Gastrocnemius medialis (tissue), 4 donors: Measurements from ENCODE around the gene GDAP2. TPM values are rescaled to one million over a fixed set of nuclear protein-coding genes. Genes with fewer than 3 reads are reported as not detected.

Experiments used
- ATAC-seq, 2 donors: fragments of 150-250 bp; one replicate each; pipeline ENCODE4 v1.9.1; 2016
- DNase-seq, 2 donors: peaks; one replicate each; pipeline ENCODE4 v3.0.0-alpha.2; 2019
- H3K27ac ChIP-seq, 4 donors: fragments of 200-600 bp; sonication (generic); 1 replicate in 1 of 4; 2 replicates in 3 of 4; pipeline ENCODE4 v1.5.1; 2016 to 2018; ENCODE audit warnings: mild to moderate bottlenecking in 2 of 4, moderate library complexity in 1 of 4
- H3K27me3 ChIP-seq, 3 donors: fragments of 200-600 bp; sonication (generic) in 2 of 3; 1 replicate in 1 of 3; 2 replicates in 2 of 3; pipeline versions ENCODE4 v1.5.1 to v1.6.0; 2016 to 2019; ENCODE audit warnings: mild to moderate bottlenecking in 1 of 3, moderate library complexity in 1 of 3
- H3K36me3 ChIP-seq, 2 donors: fragments of 200-600 bp; sonication (generic) in 1 of 2; one replicate each; pipeline ENCODE4 v1.5.1; 2017 to 2018
- H3K4me1 ChIP-seq, 2 donors: fragments of 200-600 bp; sonication (generic) in 1 of 2; one replicate each; pipeline ENCODE4 v1.5.1; 2016 to 2017; ENCODE audit warnings: mild to moderate bottlenecking in 2 of 2
- H3K4me3 ChIP-seq, 4 donors: fragments of 200-600 bp; sonication (generic) in 3 of 4; 1 replicate in 1 of 4; 2 replicates in 3 of 4; pipeline ENCODE4 v1.5.1; 2016 to 2019; ENCODE audit warnings: mild to moderate bottlenecking in 2 of 4
- H3K9me3 ChIP-seq, 3 donors: fragments of 200-600 bp; sonication (generic) in 2 of 3; 1 replicate in 1 of 3; 2 replicates in 2 of 3; pipeline ENCODE4 v1.5.1; 2016 to 2019
- POLR2A ChIP-seq, 2 donors: fragments of 450-650 bp; IDR thresholded peaks; one replicate each; pipeline ENCODE4 v1.6.1; 2017; ENCODE audit warnings: antibody characterized with exemption in 2 of 2, mild to moderate bottlenecking in 2 of 2, moderate library complexity in 2 of 2
- in situ Hi-C, 4 donors: fragments of 200-750 bp; cut with MboI; loops; one replicate each; pipeline versions ENCODE4 v1.15.0 to v1.8.0; 2017; ENCODE audit warnings: low sequenced_read_pairs in 4 of 4
- intact Hi-C: fragments of 100-400 bp; cut with DNase I; formaldehyde crosslinking; loops from one replicate; pipeline ENCODE4 v1.15.1; 2023; ENCODE audit warnings: low total_unique reads
- total RNA-seq, 4 donors: library from RNA; depleted of rRNA; stranded (reverse); fragments of >200 nt; gene quantifications; one replicate each; pipeline versions ENCODE4 v1.1.0 to v1.2.3, GENCODE V29; 2016
- TF ChIP-seq, protein P1 (sequence below), 5 experiments: fragments of 450-650 bp in 3 of 5; fragments of 200-600 bp in 2 of 5; sonication (generic) in 2 of 5; IDR thresholded peaks in 4 of 5; conservative IDR thresholded peaks in 1 of 5; 1 replicate in 4 of 5; 2 replicates in 1 of 5; pipeline ENCODE4 v1.5.1; 2016 to 2019; ENCODE audit warnings: antibody characterized with exemption in 5 of 5, mild to moderate bottlenecking in 3 of 5, moderate library complexity in 3 of 5

The GDAP2 gene
- total RNA-seq, 4 donors from 2014 or later: 7.2 to 18.7 (median 8.6) TPM

DNA sequence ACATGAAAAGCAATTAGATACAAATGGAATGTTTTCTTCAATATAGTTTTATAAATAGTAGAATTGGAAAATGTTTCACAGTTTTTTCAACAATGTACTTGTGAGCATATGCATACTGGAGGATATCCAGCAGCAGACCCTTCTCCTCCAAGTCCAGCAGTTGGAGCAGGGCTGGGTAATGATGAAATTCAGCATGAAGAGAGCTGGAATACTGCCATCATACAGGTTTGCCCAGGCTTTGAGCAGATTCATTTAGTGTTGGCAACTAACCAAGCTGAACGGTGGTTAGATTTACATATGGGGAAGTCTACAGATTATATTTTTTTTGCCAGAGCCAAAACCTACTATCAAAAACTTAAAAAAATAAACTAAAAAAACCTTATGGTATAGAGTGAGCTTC lies 38.5 kb upstream of the GDAP2 start:
- no peaks in the 10 kb centered on the region for H3K9me3 ChIP-seq
- peaks cover 0 to 8% of the 10 kb centered on the region in 2 donors for H3K4me1 ChIP-seq
- no peaks in the 10 kb centered on the region for H3K27me3 ChIP-seq
- H3K27ac ChIP-seq: peak overlapping the region in 1 of 4 donors; percentile 39
- in situ Hi-C loops (no loop called here), intact Hi-C loops (no loop called here)
- TF ChIP-seq, protein P1, sequence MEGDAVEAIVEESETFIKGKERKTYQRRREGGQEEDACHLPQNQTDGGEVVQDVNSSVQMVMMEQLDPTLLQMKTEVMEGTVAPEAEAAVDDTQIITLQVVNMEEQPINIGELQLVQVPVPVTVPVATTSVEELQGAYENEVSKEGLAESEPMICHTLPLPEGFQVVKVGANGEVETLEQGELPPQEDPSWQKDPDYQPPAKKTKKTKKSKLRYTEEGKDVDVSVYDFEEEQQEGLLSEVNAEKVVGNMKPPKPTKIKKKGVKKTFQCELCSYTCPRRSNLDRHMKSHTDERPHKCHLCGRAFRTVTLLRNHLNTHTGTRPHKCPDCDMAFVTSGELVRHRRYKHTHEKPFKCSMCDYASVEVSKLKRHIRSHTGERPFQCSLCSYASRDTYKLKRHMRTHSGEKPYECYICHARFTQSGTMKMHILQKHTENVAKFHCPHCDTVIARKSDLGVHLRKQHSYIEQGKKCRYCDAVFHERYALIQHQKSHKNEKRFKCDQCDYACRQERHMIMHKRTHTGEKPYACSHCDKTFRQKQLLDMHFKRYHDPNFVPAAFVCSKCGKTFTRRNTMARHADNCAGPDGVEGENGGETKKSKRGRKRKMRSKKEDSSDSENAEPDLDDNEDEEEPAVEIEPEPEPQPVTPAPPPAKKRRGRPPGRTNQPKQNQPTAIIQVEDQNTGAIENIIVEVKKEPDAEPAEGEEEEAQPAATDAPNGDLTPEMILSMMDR (IDR thresholded peaks at IDR 0.05 in 4 of 5, conservative IDR thresholded peaks at IDR 0.05 in 1 of 5): no peak
- TF ChIP-seq POLR2A (IDR thresholded peaks at IDR 0.05): no peak
- ATAC-seq (peak in 1 of 2 donors; percentile 17), DNase-seq (no peak)
- no peaks in the 10 kb centered on the region for H3K36me3 ChIP-seq
- H3K4me3 ChIP-seq: no peak overlapping the region

DNA sequence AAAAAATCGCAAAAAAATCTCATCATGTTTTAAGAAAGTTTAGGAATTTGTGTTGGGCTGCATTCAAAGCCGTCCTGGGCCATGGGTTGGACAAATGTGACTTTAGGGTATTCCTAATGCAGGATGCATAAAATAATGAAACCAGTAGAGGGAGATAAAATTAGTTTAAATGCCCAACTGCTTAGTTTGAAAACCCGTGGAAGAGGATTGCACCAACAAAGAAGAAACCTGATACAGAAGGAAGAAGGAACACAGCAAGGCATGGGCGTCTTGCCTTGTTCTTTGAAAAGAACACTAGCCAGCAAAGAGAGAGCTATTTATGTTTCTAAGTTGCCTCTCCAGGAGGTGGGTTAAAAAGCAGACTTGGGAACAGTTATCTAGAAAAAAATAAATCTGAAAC lies 38.1 kb upstream of the GDAP2 start:
- H3K9me3 ChIP-seq: no peaks in the 10 kb centered on the region
- H3K27ac ChIP-seq: peak overlapping the region in 1 of 4 donors; percentile 39
- H3K4me3 ChIP-seq: no peak overlapping the region
- TF ChIP-seq POLR2A (IDR thresholded peaks at IDR 0.05): no peak
- TF ChIP-seq, protein P1 (IDR thresholded peaks at IDR 0.05 in 4 of 5, conservative IDR thresholded peaks at IDR 0.05 in 1 of 5): peak in 2 of 5 experiments; percentile 26 to 45
- no peaks in the 10 kb centered on the region for H3K27me3 ChIP-seq
- peak; percentile 31 to 39 for DNase-seq
- peaks cover 0 to 8% of the 10 kb centered on the region in 2 donors for H3K4me1 ChIP-seq
- in situ Hi-C loops: no loop called here
- peaks cover 0 to 4% of the 10 kb centered on the region in 2 donors for H3K36me3 ChIP-seq
- intact Hi-C loops: no loop called here
- peak; percentile 95 to 97 for ATAC-seq

DNA sequence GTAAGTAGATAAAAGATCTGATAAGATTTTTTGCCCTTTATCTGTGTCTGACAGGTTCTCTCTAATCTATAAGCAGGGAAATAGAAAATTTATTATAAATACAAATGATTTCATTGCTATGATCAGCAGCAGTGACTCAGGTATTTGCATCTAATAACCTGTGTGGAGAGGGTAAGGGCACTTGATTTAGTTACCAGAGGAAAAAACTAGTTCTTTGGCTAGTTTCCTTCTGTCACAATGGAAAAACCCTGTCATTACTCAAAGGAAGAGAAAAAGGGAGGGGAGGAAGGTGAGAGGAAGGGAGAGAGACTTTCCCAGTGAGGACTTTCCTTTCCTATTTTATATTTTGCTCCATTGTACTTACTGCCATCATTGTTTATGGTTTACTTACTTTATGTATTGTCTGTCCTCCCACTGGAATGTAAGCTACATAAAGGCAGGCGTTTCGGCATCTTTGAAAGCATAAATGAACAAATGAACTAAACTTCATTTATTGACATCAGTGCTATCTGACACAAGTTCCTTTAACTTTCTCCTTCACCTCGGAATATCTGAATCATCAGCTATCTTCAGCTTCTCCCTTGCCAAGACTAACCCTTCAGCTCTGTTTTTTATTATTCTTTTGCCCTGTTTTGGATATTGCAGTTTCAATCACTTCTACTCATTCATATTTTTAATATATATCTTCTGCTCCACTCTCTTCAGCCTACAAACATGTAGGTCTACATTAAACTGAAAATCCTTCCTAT lies 35.0 kb upstream of the GDAP2 start:
- Histone ChIP-seq H3K4me3 (no peak overlapping the region), H3K27ac (no peak overlapping the region), H3K4me1 (peaks cover 0 to 8% of the 10 kb centered on the region in 2 donors), H3K9me3 (no peaks in the 10 kb centered on the region), H3K27me3 (no peaks in the 10 kb centered on the region), H3K36me3 (peaks cover 0 to 31% of the 10 kb centered on the region in 2 donors)
- no peak for TF ChIP-seq POLR2A (IDR thresholded peaks at IDR 0.05)
- TF ChIP-seq, protein P1 (IDR thresholded peaks at IDR 0.05 in 4 of 5, conservative IDR thresholded peaks at IDR 0.05 in 1 of 5): no peak
- DNase-seq (no peak), ATAC-seq (no peak)
- in situ Hi-C loops (no loop called here), intact Hi-C loops (no loop called here)

DNA sequence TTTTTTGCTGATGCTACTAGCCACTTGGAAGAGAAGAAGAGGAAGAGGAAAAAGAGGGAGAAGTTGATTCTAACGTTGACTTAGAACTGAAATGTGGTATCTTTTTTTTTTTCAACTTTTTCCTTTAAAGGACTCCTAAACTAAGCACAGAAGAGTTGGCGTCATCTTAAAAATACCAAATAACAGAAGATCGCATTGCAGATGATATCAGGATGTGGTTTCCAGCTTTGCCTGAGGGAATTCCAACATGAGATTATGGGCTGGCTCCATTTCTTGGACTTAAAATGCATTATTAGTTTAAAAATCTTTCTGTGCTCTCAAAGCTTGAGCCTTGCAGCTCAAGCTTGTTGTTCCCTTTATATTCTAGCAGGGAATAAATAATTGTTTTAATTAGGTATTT lies 29.9 kb upstream of the GDAP2 start:
- H3K36me3 ChIP-seq: peaks cover 0 to 78% of the 10 kb centered on the region in 2 donors
- in situ Hi-C loops: no loop called here
- no peak overlapping the region for H3K27ac ChIP-seq
- DNase-seq (no peak), ATAC-seq (no peak)
- no peaks in the 10 kb centered on the region for H3K9me3 ChIP-seq
- H3K27me3 ChIP-seq: no peaks in the 10 kb centered on the region
- TF ChIP-seq, protein P1 (IDR thresholded peaks at IDR 0.05 in 4 of 5, conservative IDR thresholded peaks at IDR 0.05 in 1 of 5): no peak
- no peak for TF ChIP-seq POLR2A (IDR thresholded peaks at IDR 0.05)
- intact Hi-C loops: no loop called here
- no peak overlapping the region for H3K4me3 ChIP-seq
- no peaks in the 10 kb centered on the region for H3K4me1 ChIP-seq
